Testis (tissue), 2 donors: Measurements from ENCODE around the gene SKAP1.

Experiments used
- CTCF ChIP-seq, 3 experiments: fragments of 450-650 bp in 2 of 3; fragments of 200-600 bp in 1 of 3; sonication (generic) in 1 of 3; IDR thresholded peaks; one replicate each; pipeline ENCODE4 v1.5.1; 2016 to 2019; ENCODE audit warnings: antibody characterized with exemption in 3 of 3, mild to moderate bottlenecking in 2 of 3, moderate library complexity in 1 of 3
- POLR2A ChIP-seq: fragments of 450-650 bp; IDR thresholded peaks from one replicate; pipeline ENCODE4 v1.6.1; 2017; ENCODE audit warnings: antibody characterized with exemption, mild to moderate bottlenecking, moderate library complexity

GRCh38 chr17:48469227-48469626 is 39.2 kb upstream of the SKAP1 start:
- TF ChIP-seq CTCF (IDR thresholded peaks at IDR 0.05) (no peak), POLR2A (no peak)
